ENCODE data around the gene SLC17A8. TPM values are rescaled to one million over a fixed set of nuclear protein-coding genes. Genes with fewer than 3 reads are reported as not detected.
"Not testable (repeated sequence)": the region's sequence is repeated elsewhere in the genome, so short reads cannot be mapped to it uniquely, and the experiment has no call there.

SLC17A8 gene
- 0.23 TPM for total RNA-seq

GRCh38 chr12:100356644-100357223 lies at the start of gene SLC17A8:
Gene SLC17A8, plus strand, starts transcription at chr12:100357074. Its CDS starts 318 bp downstream, at chr12:100357392.
- DNase-seq (ENCODE audit: low spot score) (no peak), ATAC-seq (no peak)

GRCh38 chr12:100308138-100308537 lies 48.7 kb upstream of the SLC17A8 start:
- not testable (repeated sequence) for ATAC-seq; DNase-seq (ENCODE audit: low spot score)

GRCh38 chr12:100311317-100311716 lies 45.6 kb upstream of the SLC17A8 start:
- ATAC-seq (no peak), DNase-seq (ENCODE audit: low spot score) (no peak)

GRCh38 chr12:100317371-100317770 lies 39.5 kb upstream of the SLC17A8 start:
- no peak for ATAC-seq

GRCh38 chr12:100324498-100324897 lies 32.4 kb upstream of the SLC17A8 start:
- DNase-seq (ENCODE audit: low spot score) (no peak), ATAC-seq (no peak)

More at GRCh38 chr12:100317371-100317770, 39.5 kb upstream of the SLC17A8 start:
- DNase-seq (ENCODE audit: low spot score) = no peak

DNA sequence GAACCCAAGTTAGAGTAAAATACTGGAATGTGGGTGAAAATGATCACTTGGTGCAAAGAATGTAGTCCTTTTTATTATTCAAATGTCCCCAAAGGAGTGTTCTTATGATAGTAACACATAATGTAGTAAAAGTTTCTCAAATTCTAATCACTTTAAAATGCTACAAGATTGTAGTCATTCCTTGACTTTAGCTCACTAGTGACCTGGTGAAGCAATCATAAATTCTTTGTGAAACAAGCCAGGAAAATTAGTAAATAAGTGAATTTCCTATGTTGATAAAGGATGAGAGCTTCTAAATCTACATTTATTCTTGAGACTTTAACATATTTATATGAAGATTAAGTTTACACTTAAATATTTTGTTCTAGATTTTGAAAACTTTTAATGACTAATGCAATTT lies 30.7 kb upstream of the SLC17A8 start:
- no peak for DNase-seq (ENCODE audit: low spot score)
- ATAC-seq = no peak

DNA sequence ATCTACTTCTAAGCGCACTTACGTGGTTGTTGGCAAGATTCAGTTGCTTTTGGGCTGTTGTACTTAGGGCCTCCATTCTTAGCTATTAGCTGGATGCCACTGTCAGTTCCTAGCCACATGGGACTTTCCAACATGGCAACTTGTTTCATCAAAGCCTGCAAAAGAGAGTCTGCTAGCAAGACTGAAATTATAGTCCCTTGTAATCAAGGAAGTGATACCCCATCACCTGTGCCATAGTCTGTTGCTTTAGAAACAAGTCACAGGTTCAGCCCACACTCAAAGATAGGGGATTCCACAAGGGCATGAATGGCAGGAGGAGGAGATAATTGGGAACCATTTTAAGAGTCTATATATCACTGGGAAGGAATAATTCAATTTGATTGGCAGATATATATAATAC lies 27.1 kb upstream of the SLC17A8 start:
- no peak for ATAC-seq

GRCh38 chr12:100331871-100332270 lies 25.0 kb upstream of the SLC17A8 start:
- ATAC-seq (peak; percentile 66), DNase-seq (ENCODE audit: low spot score) (no peak)

More for the DNA sequence above, 27.1 kb upstream of the SLC17A8 start:
- DNase-seq (ENCODE audit: low spot score) = no peak

DNA sequence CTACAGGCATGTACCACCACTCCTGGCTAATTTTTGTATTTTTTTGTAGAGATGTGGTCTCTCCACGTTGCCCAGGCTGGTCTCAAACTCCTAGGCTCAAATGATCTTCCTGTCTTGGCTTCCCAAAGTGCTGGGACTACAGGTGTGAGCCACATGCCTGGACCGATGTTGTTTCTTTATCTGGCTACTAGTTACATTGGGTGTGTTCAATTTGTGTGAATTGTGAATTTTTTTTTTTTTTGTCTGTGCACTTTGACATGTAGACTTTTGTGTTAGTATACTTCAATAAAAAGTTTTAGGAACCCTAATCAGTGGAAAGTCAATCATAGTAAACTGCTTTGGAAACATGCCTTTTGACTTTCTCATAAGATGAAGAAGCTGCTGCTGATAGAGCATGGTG lies 24.0 kb upstream of the SLC17A8 start:
- DNase-seq (ENCODE audit: low spot score) = no peak
- no peak for ATAC-seq

GRCh38 chr12:100337299-100337698 lies 19.6 kb upstream of the SLC17A8 start:
- ATAC-seq = peak; percentile 82

DNA sequence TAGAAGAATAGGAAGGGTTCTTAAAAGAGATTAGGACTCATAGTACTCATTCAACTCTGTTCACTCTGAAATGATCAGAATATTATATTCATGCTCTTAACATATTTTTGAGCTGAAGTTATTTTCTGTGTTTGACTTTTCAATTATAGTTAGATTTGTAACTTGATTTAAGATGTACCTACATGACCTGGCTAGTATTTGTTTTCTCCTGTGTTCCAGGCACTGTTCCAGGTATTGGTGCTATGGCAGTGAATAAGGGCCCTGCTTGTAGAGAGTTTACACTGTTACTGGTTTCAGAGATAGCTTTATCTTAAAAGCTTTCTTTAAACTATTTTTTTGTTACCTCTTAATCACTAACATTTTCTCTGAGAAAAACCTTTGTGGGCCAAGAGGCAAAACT lies 19.1 kb upstream of the SLC17A8 start:
- peak; percentile 64 for DNase-seq (ENCODE audit: low spot score)
- ATAC-seq = peak; percentile 98

More at GRCh38 chr12:100337299-100337698, 19.6 kb upstream of the SLC17A8 start:
- no peak for DNase-seq (ENCODE audit: low spot score)

GRCh38 chr12:100339071-100339470 lies 17.8 kb upstream of the SLC17A8 start:
- ATAC-seq = no peak
- DNase-seq (ENCODE audit: low spot score) = no peak

DNA sequence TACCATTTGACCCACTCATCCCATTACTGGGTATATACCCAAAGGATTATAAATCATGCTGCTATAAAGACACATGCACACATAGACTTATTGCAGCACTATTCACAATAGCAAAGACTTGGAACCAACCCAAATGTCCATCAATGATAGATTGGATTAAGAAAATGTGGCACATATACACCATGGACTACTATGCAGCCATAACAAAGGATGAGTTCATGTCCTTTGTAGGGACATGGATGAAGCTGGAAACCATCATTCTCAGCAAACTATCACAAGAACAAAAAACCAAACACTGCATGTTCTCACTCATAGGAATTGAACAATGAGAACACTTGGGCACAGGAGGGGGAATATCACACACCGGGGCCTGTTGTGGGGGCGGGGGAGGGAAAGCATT lies 14.0 kb upstream of the SLC17A8 start:
- not testable (repeated sequence) for ATAC-seq; DNase-seq (ENCODE audit: low spot score)

GRCh38 chr12:100344351-100344750 lies 12.5 kb upstream of the SLC17A8 start:
- ATAC-seq; DNase-seq (ENCODE audit: low spot score): not testable (repeated sequence)

DNA sequence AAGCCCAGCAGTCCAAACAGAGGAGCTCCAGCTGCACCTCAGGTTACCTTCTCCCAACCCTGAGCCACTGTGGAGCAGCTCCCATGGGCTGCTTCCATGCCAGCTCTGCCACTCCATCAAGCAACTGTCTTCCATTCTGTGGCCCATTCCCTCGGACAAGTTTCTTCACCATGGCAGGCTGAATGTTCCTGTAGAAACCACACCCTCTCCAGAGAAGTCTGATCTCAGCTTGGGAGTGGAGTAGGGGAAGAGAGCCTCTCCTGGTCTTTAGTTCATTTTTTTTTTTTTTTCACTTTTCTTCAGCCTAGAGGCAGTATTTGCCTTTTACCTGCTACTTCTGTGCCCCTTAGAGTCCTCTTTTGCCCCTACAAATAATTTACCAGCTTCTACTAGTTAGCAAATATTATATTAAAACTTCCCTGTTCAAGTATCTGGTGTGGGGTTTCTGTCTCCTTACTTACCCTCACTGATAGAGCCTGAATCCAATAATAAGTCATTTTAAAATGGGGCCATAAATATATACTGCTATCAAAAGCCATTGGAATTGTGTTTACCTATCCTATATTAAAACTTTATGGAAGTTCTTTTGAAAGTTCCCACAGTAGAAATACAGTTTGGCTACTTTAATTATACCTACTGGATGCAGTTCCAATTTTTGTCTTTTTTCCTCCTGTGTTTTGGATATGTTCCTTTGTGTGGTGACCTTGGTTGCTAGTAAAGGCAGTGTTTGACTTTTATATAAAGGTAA lies 11.7 kb upstream of the SLC17A8 start:
- peak; percentile 12 for ATAC-seq
- DNase-seq (ENCODE audit: low spot score) = no peak

DNA sequence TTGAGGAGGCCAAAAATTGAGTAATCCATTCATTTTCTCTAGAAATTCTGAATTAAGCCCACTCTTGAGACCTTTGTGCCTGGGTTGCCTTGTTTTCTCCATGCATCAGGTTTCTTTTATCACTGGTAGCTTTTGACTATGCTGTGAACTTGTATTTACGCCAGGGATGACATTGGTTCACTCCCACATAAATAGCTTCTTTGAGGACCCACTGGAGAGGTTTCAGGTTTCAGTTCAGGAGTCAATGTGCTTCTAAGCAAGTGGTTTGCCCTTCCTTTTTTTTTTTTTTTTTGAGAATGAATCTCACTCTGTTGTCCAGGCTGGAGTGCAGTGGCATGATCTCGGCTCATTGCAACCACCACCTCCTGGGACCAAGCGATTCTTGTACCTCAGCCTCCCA lies 10.2 kb upstream of the SLC17A8 start:
- DNase-seq (ENCODE audit: low spot score) (no peak), ATAC-seq (no peak)

GRCh38 chr12:100348657-100349454 lies 8.0 kb upstream of the SLC17A8 start:
- peak; percentile 65 for ATAC-seq

GRCh38 chr12:100359248-100359647 lies 2.4 kb downstream of the SLC17A8 start:
- no peak for DNase-seq (ENCODE audit: low spot score)
- ATAC-seq = no peak

More at GRCh38 chr12:100348657-100349454, 8.0 kb upstream of the SLC17A8 start:
- no peak for DNase-seq (ENCODE audit: low spot score)

DNA sequence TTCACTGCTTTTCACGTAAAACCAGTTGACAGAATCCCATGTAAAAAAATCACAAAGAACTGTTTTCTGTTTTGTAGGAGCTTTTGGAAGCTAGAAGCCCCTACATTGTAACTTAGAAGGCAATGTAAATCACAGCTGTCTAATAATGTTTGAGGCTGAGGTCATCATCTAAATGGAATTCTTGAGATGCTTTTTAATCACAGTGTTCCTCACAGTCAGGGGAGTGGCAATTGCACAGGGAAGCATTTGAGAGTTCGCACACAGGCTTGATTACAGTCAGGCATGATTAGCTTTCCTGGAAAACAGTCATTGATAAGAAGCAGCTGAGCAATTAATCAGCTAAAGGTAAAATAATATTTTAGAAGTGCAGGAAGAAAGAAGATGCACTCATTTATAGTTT lies 2.9 kb downstream of the SLC17A8 start:
- ATAC-seq (no peak), DNase-seq (ENCODE audit: low spot score) (no peak)

GRCh38 chr12:100360450-100360849 lies 3.6 kb downstream of the SLC17A8 start:
- DNase-seq (ENCODE audit: low spot score) = no peak
- ATAC-seq = no peak

DNA sequence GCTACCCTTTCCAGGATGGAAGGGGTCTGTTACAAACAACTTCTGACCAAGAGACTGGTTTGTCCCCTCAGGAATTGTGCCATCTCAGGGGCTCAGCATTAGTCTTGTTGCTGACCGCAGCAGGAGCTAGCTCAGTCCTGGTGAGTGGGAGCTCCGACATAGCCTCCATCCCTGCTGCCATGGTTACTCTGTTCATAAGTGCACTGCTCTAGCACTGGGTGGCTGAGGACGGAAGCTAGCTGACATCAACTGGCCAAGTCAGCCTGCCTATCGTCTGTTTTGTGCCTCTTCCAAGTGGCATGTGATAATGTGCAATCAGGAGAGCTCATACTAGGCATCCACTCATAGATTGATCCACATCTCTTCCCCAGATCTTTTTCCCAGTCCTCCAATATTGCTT lies 7.5 kb downstream of the SLC17A8 start:
- DNase-seq (ENCODE audit: low spot score) = no peak
- ATAC-seq = no peak

- DNase-seq (ENCODE audit: low spot score) = no peak
- ATAC-seq = no peak
Observed at GRCh38 chr12:100365411-100365810, 8.5 kb downstream of the SLC17A8 start.
